HEK293 (cell line): ENCODE results near the gene DCLK1.

Experiments used
- CTCF ChIA-PET: fragments of 350-600 bp; formaldehyde crosslinking; extraction: SDS; loops from one replicate; lab custom pipeline; 2021; ENCODE audit warnings: antibody characterized with exemption; lab: Yijun Ruan, JAX
- POLR2A ChIA-PET: fragments of 300-600 bp; formaldehyde crosslinking; extraction: SDS; loops from one replicate; lab custom pipeline; 2020; ENCODE audit warnings: antibody characterized with exemption, inconsistent platforms; lab: Yijun Ruan, JAX
- H3K27ac ChIP-seq: fragments of 200-500 bp; sonication (Bioruptor generic); 2 replicates; pipeline ENCODE4 v1.5.1; 2014; ENCODE audit warnings: low read depth, low read length, control low read depth, inconsistent platforms; ENCODE audit errors: extremely low read depth
- H3K36me3 ChIP-seq, 2 experiments: fragments of 200-500 bp in 1 of 2; sonication (Bioruptor generic) in 1 of 2; 1 replicate in 1 of 2; 2 replicates in 1 of 2; pipeline ENCODE4 v1.5.1; 2014 to 2017; ENCODE audit warnings: inconsistent platforms in 2 of 2, low read length in 2 of 2; ENCODE audit not compliant: control insufficient read depth in 2 of 2, insufficient read depth in 1 of 2
- H3K4me1 ChIP-seq: fragments of 200-500 bp; sonication (Bioruptor generic); 2 replicates; pipeline ENCODE4 v1.5.1; 2014; ENCODE audit warnings: mild to moderate bottlenecking, low read length, inconsistent platforms; ENCODE audit not compliant: control insufficient read depth, insufficient read depth
- H3K4me3 ChIP-seq: 2 replicates; pipeline ENCODE4 v1.5.1; 2011; ENCODE audit warnings: low read depth, mild to moderate bottlenecking, control low read depth, low read length, moderate library complexity
- H3K9me3 ChIP-seq: fragments of 200-500 bp; sonication (Bioruptor generic); 2 replicates; pipeline ENCODE4 v1.5.1; 2014; ENCODE audit warnings: low read depth, low read length, inconsistent platforms; ENCODE audit not compliant: control insufficient read depth, insufficient read depth
- GLIS2 ChIP-seq: fragments of 450-650 bp; formaldehyde crosslinking; IDR thresholded peaks from 2 replicates; pipeline ENCODE4 v1.5.1; 2016; ENCODE audit warnings: missing biosample characterization, missing genetic modification characterization
- KLF10 ChIP-seq: fragments of 450-650 bp; IDR thresholded peaks from 2 replicates; pipeline ENCODE4 v1.5.1; 2018; ENCODE audit warnings: missing biosample characterization, mild to moderate bottlenecking, missing genetic modification characterization
- KLF8 ChIP-seq: fragments of 450-650 bp; formaldehyde crosslinking; IDR thresholded peaks from 2 replicates; pipeline ENCODE4 v1.5.1; 2016; ENCODE audit warnings: missing biosample characterization, missing genetic modification characterization
- MZF1 ChIP-seq: fragments of 450-650 bp; formaldehyde crosslinking; IDR thresholded peaks from 2 replicates; pipeline ENCODE4 v1.5.1; 2017; ENCODE audit warnings: missing biosample characterization, missing genetic modification characterization, borderline replicate concordance
- OSR2 ChIP-seq: fragments of 450-650 bp; formaldehyde crosslinking; IDR thresholded peaks from 2 replicates; pipeline ENCODE4 v1.5.1; 2016; ENCODE audit warnings: missing biosample characterization, missing genetic modification characterization
- ZBTB20 ChIP-seq: fragments of 450-650 bp; formaldehyde crosslinking; IDR thresholded peaks from 2 replicates; pipeline ENCODE4 v1.5.1; 2016; ENCODE audit warnings: missing biosample characterization, missing genetic modification characterization
- ZNF175 ChIP-seq: fragments of 450-650 bp; formaldehyde crosslinking; IDR thresholded peaks from 2 replicates; pipeline ENCODE4 v1.5.1; 2016; ENCODE audit warnings: missing biosample characterization, missing genetic modification characterization
- ZNF184 ChIP-seq: fragments of 450-650 bp; IDR thresholded peaks from 2 replicates; pipeline ENCODE4 v1.5.1; 2018; ENCODE audit warnings: missing biosample characterization, mild to moderate bottlenecking, missing genetic modification characterization
- ZNF223 ChIP-seq: fragments of 450-650 bp; formaldehyde crosslinking; IDR thresholded peaks from 2 replicates; pipeline ENCODE4 v1.5.1; 2016; ENCODE audit warnings: missing biosample characterization, missing genetic modification characterization
- ZNF510 ChIP-seq: fragments of 450-650 bp; formaldehyde crosslinking; IDR thresholded peaks from 2 replicates; pipeline ENCODE4 v1.5.1; 2018; ENCODE audit warnings: mild to moderate bottlenecking, missing genetic modification characterization, missing biosample characterization; ENCODE audit not compliant: insufficient replicate concordance
- ZNF521 ChIP-seq: fragments of 450-650 bp; formaldehyde crosslinking; IDR thresholded peaks from 2 replicates; pipeline ENCODE4 v1.5.1; 2017; ENCODE audit warnings: missing biosample characterization, mild to moderate bottlenecking, missing genetic modification characterization
- ZNF529 ChIP-seq: fragments of 450-650 bp; formaldehyde crosslinking; IDR thresholded peaks from 2 replicates; pipeline ENCODE4 v1.5.1; 2017; ENCODE audit warnings: missing genetic modification characterization, missing biosample characterization; ENCODE audit not compliant: insufficient replicate concordance
- ZNF530 ChIP-seq: fragments of 450-650 bp; formaldehyde crosslinking; IDR thresholded peaks from 2 replicates; pipeline ENCODE4 v1.5.1; 2016; ENCODE audit warnings: low read depth, missing biosample characterization, missing genetic modification characterization
- ZNF621 ChIP-seq: fragments of 450-650 bp; formaldehyde crosslinking; IDR thresholded peaks from 2 replicates; pipeline ENCODE4 v1.5.1; 2017; ENCODE audit warnings: missing biosample characterization, missing genetic modification characterization
- ZNF654 ChIP-seq: fragments of 450-650 bp; formaldehyde crosslinking; IDR thresholded peaks from 2 replicates; pipeline ENCODE4 v1.5.1; 2016; ENCODE audit warnings: low read depth, missing biosample characterization, missing genetic modification characterization
- ZNF664 ChIP-seq: fragments of 450-650 bp; formaldehyde crosslinking; IDR thresholded peaks from 2 replicates; pipeline ENCODE4 v1.5.1; 2016; ENCODE audit warnings: missing biosample characterization, missing genetic modification characterization
- ZNF701 ChIP-seq: fragments of 450-650 bp; formaldehyde crosslinking; IDR thresholded peaks from 2 replicates; pipeline ENCODE4 v1.5.1; 2016; ENCODE audit warnings: missing biosample characterization, missing genetic modification characterization
- ZNF747 ChIP-seq: fragments of 450-650 bp; formaldehyde crosslinking; IDR thresholded peaks from 2 replicates; pipeline ENCODE4 v1.5.1; 2016; ENCODE audit warnings: missing biosample characterization, missing genetic modification characterization
- ZSCAN4 ChIP-seq: fragments of 450-650 bp; formaldehyde crosslinking; IDR thresholded peaks from 2 replicates; pipeline ENCODE4 v1.5.1; 2017; ENCODE audit warnings: missing biosample characterization, missing genetic modification characterization
- TF ChIP-seq, protein P1 (sequence below): fragments of 450-650 bp; formaldehyde crosslinking; conservative IDR thresholded peaks from 2 replicates; pipeline ENCODE4 v1.5.1; 2016; ENCODE audit warnings: low read depth, missing biosample characterization, missing genetic modification characterization
- TF ChIP-seq, protein P2 (sequence below): fragments of 450-650 bp; formaldehyde crosslinking; IDR thresholded peaks from 2 replicates; pipeline ENCODE4 v1.5.1; 2016; ENCODE audit warnings: missing biosample characterization, missing genetic modification characterization
- TF ChIP-seq, protein P3 (sequence below): fragments of 450-650 bp; formaldehyde crosslinking; IDR thresholded peaks from 2 replicates; pipeline ENCODE4 v1.5.1; 2016; ENCODE audit warnings: missing biosample characterization, missing genetic modification characterization

DCLK1 gene

DNA sequence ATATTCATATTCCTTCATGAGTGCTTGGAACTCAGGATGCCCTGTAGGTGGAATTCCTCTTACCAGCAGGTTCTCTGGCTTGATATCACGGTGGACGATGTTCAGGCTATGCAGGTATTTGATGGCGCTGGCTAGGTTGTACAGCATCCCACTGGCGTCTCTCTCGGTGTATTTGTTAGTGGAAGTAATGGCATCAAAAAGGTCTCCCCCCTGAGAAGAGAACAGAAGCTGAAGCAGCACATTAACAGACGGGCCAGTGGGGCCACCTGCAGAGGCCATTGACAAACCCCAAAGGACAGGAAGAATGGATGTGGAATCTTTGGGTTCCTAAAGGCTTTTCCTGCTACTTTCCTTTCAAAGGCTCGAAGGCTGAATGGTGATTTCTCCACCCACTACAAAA lies 308.5 kb downstream of the DCLK1 start (continued):
- TF ChIP-seq, protein P1, sequence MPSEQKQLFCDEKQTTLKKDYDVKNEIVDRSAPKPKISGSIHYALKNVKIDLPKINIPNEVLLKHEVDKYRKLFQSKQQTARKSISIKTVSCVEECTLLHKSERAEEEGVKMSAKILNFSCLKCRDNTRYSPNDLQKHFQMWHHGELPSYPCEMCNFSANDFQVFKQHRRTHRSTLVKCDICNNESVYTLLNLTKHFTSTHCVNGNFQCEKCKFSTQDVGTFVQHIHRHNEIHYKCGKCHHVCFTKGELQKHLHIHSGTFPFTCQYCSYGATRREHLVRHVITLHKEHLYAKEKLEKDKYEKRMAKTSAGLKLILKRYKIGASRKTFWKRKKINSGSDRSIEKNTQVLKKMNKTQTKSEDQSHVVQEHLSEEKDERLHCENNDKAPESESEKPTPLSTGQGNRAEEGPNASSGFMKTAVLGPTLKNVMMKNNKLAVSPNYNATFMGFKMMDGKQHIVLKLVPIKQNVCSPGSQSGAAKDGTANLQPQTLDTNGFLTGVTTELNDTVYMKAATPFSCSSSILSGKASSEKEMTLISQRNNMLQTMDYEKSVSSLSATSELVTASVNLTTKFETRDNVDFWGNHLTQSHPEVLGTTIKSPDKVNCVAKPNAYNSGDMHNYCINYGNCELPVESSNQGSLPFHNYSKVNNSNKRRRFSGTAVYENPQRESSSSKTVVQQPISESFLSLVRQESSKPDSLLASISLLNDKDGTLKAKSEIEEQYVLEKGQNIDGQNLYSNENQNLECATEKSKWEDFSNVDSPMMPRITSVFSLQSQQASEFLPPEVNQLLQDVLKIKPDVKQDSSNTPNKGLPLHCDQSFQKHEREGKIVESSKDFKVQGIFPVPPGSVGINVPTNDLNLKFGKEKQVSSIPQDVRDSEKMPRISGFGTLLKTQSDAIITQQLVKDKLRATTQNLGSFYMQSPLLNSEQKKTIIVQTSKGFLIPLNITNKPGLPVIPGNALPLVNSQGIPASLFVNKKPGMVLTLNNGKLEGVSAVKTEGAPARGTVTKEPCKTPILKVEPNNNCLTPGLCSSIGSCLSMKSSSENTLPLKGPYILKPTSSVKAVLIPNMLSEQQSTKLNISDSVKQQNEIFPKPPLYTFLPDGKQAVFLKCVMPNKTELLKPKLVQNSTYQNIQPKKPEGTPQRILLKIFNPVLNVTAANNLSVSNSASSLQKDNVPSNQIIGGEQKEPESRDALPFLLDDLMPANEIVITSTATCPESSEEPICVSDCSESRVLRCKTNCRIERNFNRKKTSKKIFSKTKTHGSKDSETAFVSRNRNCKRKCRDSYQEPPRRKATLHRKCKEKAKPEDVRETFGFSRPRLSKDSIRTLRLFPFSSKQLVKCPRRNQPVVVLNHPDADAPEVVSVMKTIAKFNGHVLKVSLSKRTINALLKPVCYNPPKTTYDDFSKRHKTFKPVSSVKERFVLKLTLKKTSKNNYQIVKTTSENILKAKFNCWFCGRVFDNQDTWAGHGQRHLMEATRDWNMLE (tag by site-specific recombination) = no peak
- TF ChIP-seq, protein P2, sequence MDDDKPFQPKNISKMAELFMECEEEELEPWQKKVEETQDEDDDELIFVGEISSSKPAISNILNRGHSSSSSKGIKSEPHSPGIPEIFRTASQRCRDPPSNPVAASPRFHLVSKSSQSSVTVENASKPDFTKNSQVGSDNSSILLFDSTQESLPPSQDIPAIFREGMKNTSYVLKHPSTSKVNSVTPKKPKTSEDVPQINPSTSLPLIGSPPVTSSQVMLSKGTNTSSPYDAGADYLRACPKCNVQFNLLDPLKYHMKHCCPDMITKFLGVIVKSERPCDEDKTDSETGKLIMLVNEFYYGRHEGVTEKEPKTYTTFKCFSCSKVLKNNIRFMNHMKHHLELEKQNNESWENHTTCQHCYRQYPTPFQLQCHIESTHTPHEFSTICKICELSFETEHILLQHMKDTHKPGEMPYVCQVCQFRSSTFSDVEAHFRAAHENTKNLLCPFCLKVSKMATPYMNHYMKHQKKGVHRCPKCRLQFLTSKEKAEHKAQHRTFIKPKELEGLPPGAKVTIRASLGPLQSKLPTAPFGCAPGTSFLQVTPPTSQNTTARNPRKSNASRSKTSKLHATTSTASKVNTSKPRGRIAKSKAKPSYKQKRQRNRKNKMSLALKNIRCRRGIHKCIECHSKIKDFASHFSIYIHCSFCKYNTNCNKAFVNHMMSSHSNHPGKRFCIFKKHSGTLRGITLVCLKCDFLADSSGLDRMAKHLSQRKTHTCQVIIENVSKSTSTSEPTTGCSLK = no peak
- TF ChIP-seq ZBTB20 (tag by site-specific recombination) = no peak
- no peak for TF ChIP-seq MZF1 (tag by site-specific recombination)
- no peak for TF ChIP-seq ZSCAN4 (tag by site-specific recombination)
- no peak for TF ChIP-seq ZNF223

DNA sequence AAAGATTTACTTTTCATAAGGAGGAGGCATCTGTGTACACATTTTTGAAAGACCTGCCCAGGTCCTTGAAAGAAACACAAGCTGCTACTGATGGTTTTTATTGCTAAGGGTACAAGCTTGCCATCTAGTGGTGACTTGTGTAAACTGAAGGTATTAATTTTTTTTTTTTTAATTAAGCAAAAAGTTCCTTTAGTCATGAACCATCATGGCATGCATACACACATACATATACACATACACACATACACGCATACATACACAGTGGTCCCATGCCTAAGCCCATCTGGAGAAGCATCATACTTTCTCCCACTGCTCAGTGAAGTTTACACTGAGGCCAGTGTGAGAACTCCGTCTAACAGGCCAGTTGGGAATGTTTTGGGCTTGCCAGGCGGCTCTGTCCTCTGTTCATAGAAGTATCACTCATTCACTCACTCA lies 312.5 kb downstream of the DCLK1 start:
- ChIA-PET POLR2A (no interaction called here), CTCF (interaction anchor here (0.6 to 2.1 kb wide), 19 partner anchors 8 to 187 kb away, joined by 3 to 18 read pairs (median 4); no protein-coding TSS in a partner anchor)
- H3K4me1 ChIP-seq = no peaks in the 10 kb centered on the region
- H3K9me3 ChIP-seq = no peaks in the 10 kb centered on the region
- no peak overlapping the region for H3K4me3 ChIP-seq
- H3K36me3 ChIP-seq = no peaks in the 10 kb centered on the region
- no peak overlapping the region for H3K27ac ChIP-seq
- TF ChIP-seq GLIS2 (no peak), ZNF184 (tag by site-specific recombination) (no peak), ZNF654 (tag by site-specific recombination) (peak; percentile 58), ZNF664 (tag by site-specific recombination) (no peak), ZNF621 (no peak), KLF10 (no peak), ZNF521 (no peak), ZNF701 (tag by site-specific recombination) (no peak), ZNF530 (no peak), ZNF510 (tag by site-specific recombination) (no peak), OSR2 (tag by site-specific recombination) (0 out of 2 replicates have a peak, but pooled peaks have one; percentile 17), ZNF747 (no peak), KLF8 (tag by site-specific recombination) (no peak), ZNF529 (tag by site-specific recombination) (no peak), ZNF175 (tag by site-specific recombination) (no peak)
- TF ChIP-seq, protein P2 = no peak
- TF ChIP-seq, protein P3, sequence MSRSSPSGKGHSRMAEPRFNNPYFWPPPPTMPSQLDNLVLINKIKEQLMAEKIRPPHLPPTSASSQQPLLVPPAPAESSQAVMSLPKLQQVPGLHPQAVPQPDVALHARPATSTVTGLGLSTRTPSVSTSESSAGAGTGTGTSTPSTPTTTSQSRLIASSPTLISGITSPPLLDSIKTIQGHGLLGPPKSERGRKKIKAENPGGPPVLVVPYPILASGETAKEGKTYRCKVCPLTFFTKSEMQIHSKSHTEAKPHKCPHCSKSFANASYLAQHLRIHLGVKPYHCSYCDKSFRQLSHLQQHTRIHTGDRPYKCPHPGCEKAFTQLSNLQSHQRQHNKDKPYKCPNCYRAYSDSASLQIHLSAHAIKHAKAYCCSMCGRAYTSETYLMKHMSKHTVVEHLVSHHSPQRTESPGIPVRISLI = peak; percentile 85
